8988T (cell line): ENCODE results near the gene JUP.
"Not testable (repeated sequence)": the region's sequence is repeated elsewhere in the genome, so short reads cannot be mapped to it uniquely, and the experiment has no call there.

ENCODE experiments used
- DNase-seq: peaks from one replicate; pipeline ENCODE4 v3.0.0; 2011

The JUP gene

GRCh38 chr17:41786227-41787020, at the start of gene JUP:
Gene JUP (minus strand): TSS chr17:41786711. CDS start chr17:41771854, 14,857 bp downstream.
- DNase-seq, result peak; percentile 94

- peak; percentile 85 for DNase-seq
Measured at GRCh38 chr17:41835800-41836549, 49.5 kb upstream of the JUP start, which contains the start of gene NT5C3B. Gene NT5C3B (minus strand): TSS chr17:41836232. CDS start chr17:41836193, 39 bp downstream.

- no peak for DNase-seq
Measured at GRCh38 chr17:41835214-41835799, 48.8 kb upstream of the JUP start.

- DNase-seq, result not testable (repeated sequence)
Measured at GRCh38 chr17:41829961-41830360, 43.5 kb upstream of the JUP start.

GRCh38 chr17:41825175-41825845, 38.8 kb upstream of the JUP start:
- no peak for DNase-seq

- DNase-seq, result no peak
Measured at GRCh38 chr17:41824086-41824485, 37.6 kb upstream of the JUP start.

- no peak for DNase-seq
Measured at GRCh38 chr17:41823580-41823979, 37.1 kb upstream of the JUP start.

GRCh38 chr17:41823141-41823524, 36.6 kb upstream of the JUP start:
- DNase-seq, result no peak

GRCh38 chr17:41822216-41823140, 36.0 kb upstream of the JUP start:
- no peak for DNase-seq

GRCh38 chr17:41821776-41822175, 35.3 kb upstream of the JUP start:
- DNase-seq, result no peak

GRCh38 chr17:41818024-41818423, 31.5 kb upstream of the JUP start:
- DNase-seq, result no peak

- DNase-seq, result no peak
Measured at GRCh38 chr17:41816637-41817320, 30.3 kb upstream of the JUP start.

- DNase-seq, result no peak
Measured at GRCh38 chr17:41814195-41814594, 27.7 kb upstream of the JUP start.

GRCh38 chr17:41813699-41814124, 27.2 kb upstream of the JUP start:
- DNase-seq, result no peak

- no peak for DNase-seq
Measured at GRCh38 chr17:41813152-41813680, 26.7 kb upstream of the JUP start.

- no peak for DNase-seq
Measured at GRCh38 chr17:41812381-41813151, 26.1 kb upstream of the JUP start, which contains the start of gene FKBP10. Gene FKBP10 (plus strand): TSS chr17:41813004. CDS start chr17:41813035, 31 bp downstream.

- DNase-seq, result peak; percentile 79
Measured at GRCh38 chr17:41811549-41812380, 25.3 kb upstream of the JUP start, which contains the start of gene P3H4. Gene P3H4 (minus strand): TSS chr17:41811949. CDS start chr17:41811915, 34 bp downstream.

- no peak for DNase-seq
Measured at GRCh38 chr17:41810659-41811548, 24.4 kb upstream of the JUP start.
